Loucy (cell line): ENCODE measurements around the gene MYO1D.

Experiments
- H2AFZ ChIP-seq: fragments of 200-600 bp; sonication (generic); 2 replicates; pipeline ENCODE4 v1.6.0; 2016; ENCODE audit warnings: antibody characterized with exemption, mild to moderate bottlenecking, low read length, moderate library complexity
- H3F3A ChIP-seq: fragments of 200-600 bp; 2 replicates; pipeline ENCODE4 v1.6.0; 2016; ENCODE audit warnings: antibody characterized with exemption, low read depth, mild to moderate bottlenecking
- H3K27me3 ChIP-seq: fragments of 200-600 bp; sonication (generic); 2 replicates; pipeline ENCODE4 v1.6.1; 2014; ENCODE audit warnings: low read length, mild to moderate bottlenecking; ENCODE audit not compliant: insufficient read depth, poor library complexity, severe bottlenecking
- H3K36me3 ChIP-seq: fragments of 200-600 bp; sonication (generic); 2 replicates; pipeline ENCODE4 v1.6.1; 2016; ENCODE audit warnings: low read length; ENCODE audit not compliant: insufficient read depth
- H3K4me1 ChIP-seq: fragments of 200-600 bp; sonication (generic); 2 replicates; pipeline ENCODE4 v1.5.1; 2014; ENCODE audit warnings: low read length, mild to moderate bottlenecking; ENCODE audit not compliant: insufficient read depth, poor library complexity, severe bottlenecking
- H3K4me2 ChIP-seq: fragments of 200-600 bp; sonication (generic); 2 replicates; pipeline ENCODE4 v1.6.0; 2014; ENCODE audit warnings: antibody characterized with exemption, low read length, low read depth, mild to moderate bottlenecking; ENCODE audit not compliant: poor library complexity, severe bottlenecking
- H3K4me3 ChIP-seq: fragments of 200-600 bp; sonication (generic); 2 replicates; pipeline ENCODE4 v1.5.1; 2014; ENCODE audit warnings: low read length, mild to moderate bottlenecking, mixed read lengths; ENCODE audit not compliant: poor library complexity, severe bottlenecking
- H3K79me2 ChIP-seq: fragments of 200-600 bp; sonication (generic); 2 replicates; pipeline ENCODE4 v1.6.1; 2014; ENCODE audit warnings: low read length; ENCODE audit not compliant: insufficient read depth
- H3K9ac ChIP-seq: fragments of 200-600 bp; sonication (generic); 2 replicates; pipeline ENCODE4 v1.6.0; 2014; ENCODE audit warnings: mild to moderate bottlenecking, low read depth, low read length, moderate library complexity; ENCODE audit not compliant: poor library complexity, severe bottlenecking
- H3K9me2 ChIP-seq: fragments of 200-600 bp; sonication (generic); replicated peaks from 2 replicates; pipeline ENCODE4 v1.6.1; 2016; ENCODE audit warnings: low read depth, low read length, mixed read lengths
- H3K9me3 ChIP-seq: fragments of 200-600 bp; sonication (generic); 2 replicates; pipeline ENCODE4 v1.6.1; 2014; ENCODE audit warnings: mild to moderate bottlenecking, antibody characterized with exemption, low read length, low read depth; ENCODE audit not compliant: insufficient read depth
- H4K20me1 ChIP-seq: fragments of 200-600 bp; sonication (generic); 2 replicates; pipeline ENCODE4 v1.6.0; 2014; ENCODE audit warnings: antibody characterized with exemption, low read length, mild to moderate bottlenecking; ENCODE audit not compliant: insufficient read depth, poor library complexity, severe bottlenecking
- CTCF ChIP-seq: fragments of 200-600 bp; sonication (generic); conservative IDR thresholded peaks from 2 replicates; pipeline ENCODE4 v1.5.1; 2014; ENCODE audit warnings: mild to moderate bottlenecking, antibody characterized with exemption, low read length
- EZH2phosphoT487 ChIP-seq: fragments of 200-600 bp; IDR thresholded peaks from 2 replicates; pipeline ENCODE4 v1.6.1; 2018; ENCODE audit warnings: antibody characterized with exemption, mild to moderate bottlenecking, moderate library complexity, borderline replicate concordance

MYO1D gene

GRCh38 chr17:32533296-32533695 lies 343.6 kb downstream of the MYO1D start:
- H3K9me3 ChIP-seq, result no peaks in the 10 kb centered on the region
- no peaks in the 10 kb centered on the region for H3K36me3 ChIP-seq
- H3K4me1 ChIP-seq, result no peaks in the 10 kb centered on the region
- no peaks in the 10 kb centered on the region for H3K9me2 ChIP-seq
- no peak for TF ChIP-seq CTCF
- no peak for TF ChIP-seq EZH2phosphoT487
- H3K27me3 ChIP-seq, result peaks cover 5% of the 10 kb centered on the region
- H3K4me2 ChIP-seq, result no peak overlapping the region
- no peaks in the 10 kb centered on the region for H3F3A ChIP-seq
- H3K79me2 ChIP-seq, result no peaks in the 10 kb centered on the region
- no peak overlapping the region for H3K4me3 ChIP-seq
- H3K9ac ChIP-seq, result no peak overlapping the region
- H4K20me1 ChIP-seq, result no peaks in the 10 kb centered on the region
- H2AFZ ChIP-seq, result no peak overlapping the region

- TF ChIP-seq EZH2phosphoT487 (no peak), CTCF (no peak)
- Histone ChIP-seq H3K9ac (no peak overlapping the region), H3K27me3 (peaks cover 5% of the 10 kb centered on the region), H3K9me3 (no peaks in the 10 kb centered on the region), H4K20me1 (no peaks in the 10 kb centered on the region), H3F3A (no peaks in the 10 kb centered on the region), H3K4me3 (no peak overlapping the region), H3K9me2 (no peaks in the 10 kb centered on the region), H3K4me1 (no peaks in the 10 kb centered on the region), H3K36me3 (no peaks in the 10 kb centered on the region), H3K4me2 (no peak overlapping the region), H2AFZ (no peak overlapping the region), H3K79me2 (no peaks in the 10 kb centered on the region)
These were observed 347.3 kb downstream of the MYO1D start for GRCh38 chr17:32529604-32530003.

GRCh38 chr17:32528825-32529224 lies 348.1 kb downstream of the MYO1D start:
- Histone ChIP-seq H3K9me2 (no peaks in the 10 kb centered on the region), H3K27me3 (peaks cover 5% of the 10 kb centered on the region), H3K4me3 (no peak overlapping the region), H3K4me2 (no peak overlapping the region), H4K20me1 (no peaks in the 10 kb centered on the region), H3K9ac (no peak overlapping the region), H3K36me3 (no peaks in the 10 kb centered on the region), H3K9me3 (no peaks in the 10 kb centered on the region), H3F3A (no peaks in the 10 kb centered on the region), H3K79me2 (no peaks in the 10 kb centered on the region), H2AFZ (no peak overlapping the region), H3K4me1 (no peaks in the 10 kb centered on the region)
- TF ChIP-seq EZH2phosphoT487 (no peak), CTCF (no peak)
